Suprapubic skin (tissue), 4 donors: ENCODE results near the gene BUB1B.

Experiments
- EP300 ChIP-seq: sonication (generic); formaldehyde crosslinking; IDR thresholded peaks from one replicate; pipeline ENCODE4 v1.6.1; 2017; ENCODE audit warnings: antibody characterized with exemption
- POLR2A ChIP-seq, 2 donors: fragments of 450-650 bp; IDR thresholded peaks; one replicate each; pipeline ENCODE4 v1.6.1; 2017; ENCODE audit warnings: antibody characterized with exemption in 2 of 2, mild to moderate bottlenecking in 2 of 2, moderate library complexity in 2 of 2
- POLR2AphosphoS5 ChIP-seq, 3 donors: sonication (generic); formaldehyde crosslinking; IDR thresholded peaks; one replicate each; pipeline ENCODE4 v1.6.1; 2017; ENCODE audit warnings: antibody characterized with exemption in 3 of 3
- TF ChIP-seq, protein P1 (sequence below), 2 donors: fragments of 200-600 bp in 1 of 2; fragments of 450-650 bp in 1 of 2; sonication (generic) in 1 of 2; IDR thresholded peaks; one replicate each; pipeline ENCODE4 v1.5.1; 2016 to 2019; ENCODE audit warnings: antibody characterized with exemption in 2 of 2, mild to moderate bottlenecking in 1 of 2, moderate library complexity in 1 of 2

DNA sequence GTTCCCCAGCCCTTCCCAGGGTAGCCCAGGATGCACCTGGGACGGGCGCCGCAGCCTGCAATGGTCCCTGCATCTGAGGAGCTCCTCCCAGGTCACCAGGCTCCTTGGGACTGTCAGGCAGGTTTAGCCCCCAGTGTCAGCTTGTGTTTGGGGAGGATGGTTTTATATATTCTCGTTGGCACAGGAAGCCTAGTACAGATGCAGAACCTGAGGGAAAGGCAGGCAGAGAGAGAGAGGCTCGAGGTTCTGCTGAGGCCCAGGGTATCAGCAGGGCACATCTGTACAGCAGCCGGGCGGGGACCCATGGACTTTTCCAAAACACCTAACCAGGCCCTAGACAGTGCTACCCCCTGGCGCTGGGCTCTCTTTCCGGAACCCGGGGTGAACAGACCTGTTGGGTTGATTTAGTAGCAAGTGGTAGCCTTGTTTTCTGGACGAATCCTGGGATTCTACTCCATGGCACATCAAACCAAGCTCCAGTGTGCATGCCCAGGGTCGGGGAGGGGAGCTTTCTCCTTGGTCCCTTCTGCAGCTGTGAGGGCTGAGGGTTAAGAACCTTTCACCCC lies 86.6 kb downstream of the BUB1B start:
- TF ChIP-seq, protein P1, sequence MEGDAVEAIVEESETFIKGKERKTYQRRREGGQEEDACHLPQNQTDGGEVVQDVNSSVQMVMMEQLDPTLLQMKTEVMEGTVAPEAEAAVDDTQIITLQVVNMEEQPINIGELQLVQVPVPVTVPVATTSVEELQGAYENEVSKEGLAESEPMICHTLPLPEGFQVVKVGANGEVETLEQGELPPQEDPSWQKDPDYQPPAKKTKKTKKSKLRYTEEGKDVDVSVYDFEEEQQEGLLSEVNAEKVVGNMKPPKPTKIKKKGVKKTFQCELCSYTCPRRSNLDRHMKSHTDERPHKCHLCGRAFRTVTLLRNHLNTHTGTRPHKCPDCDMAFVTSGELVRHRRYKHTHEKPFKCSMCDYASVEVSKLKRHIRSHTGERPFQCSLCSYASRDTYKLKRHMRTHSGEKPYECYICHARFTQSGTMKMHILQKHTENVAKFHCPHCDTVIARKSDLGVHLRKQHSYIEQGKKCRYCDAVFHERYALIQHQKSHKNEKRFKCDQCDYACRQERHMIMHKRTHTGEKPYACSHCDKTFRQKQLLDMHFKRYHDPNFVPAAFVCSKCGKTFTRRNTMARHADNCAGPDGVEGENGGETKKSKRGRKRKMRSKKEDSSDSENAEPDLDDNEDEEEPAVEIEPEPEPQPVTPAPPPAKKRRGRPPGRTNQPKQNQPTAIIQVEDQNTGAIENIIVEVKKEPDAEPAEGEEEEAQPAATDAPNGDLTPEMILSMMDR (IDR thresholded peaks at IDR 0.05): no peak
- no peak for TF ChIP-seq POLR2A (IDR thresholded peaks at IDR 0.05)
- no peak for TF ChIP-seq EP300
- no peak for TF ChIP-seq POLR2AphosphoS5 (IDR thresholded peaks at IDR 0.05)
